GM12878 (cell line): ENCODE results near the gene USP31. TPM values are rescaled to one million over a fixed set of nuclear protein-coding genes. Genes with fewer than 3 reads are reported as not detected.

Experiments used
- ATAC-seq: fragments of 200-7000 bp; cut with Tn5 transposase; 3 replicates; pipeline ENCODE4 v1.9.1; 2020; ENCODE audit warnings: mild to moderate bottlenecking, moderate library complexity
- BruUV-seq: library from RNA; stranded (reverse); fragments of 400-500 nt; replicated peaks from 2 replicates; lab custom pipeline; 2021; lab: Mats Ljungman, UMichigan
- CTCF ChIA-PET: fragments of 300-600 bp; sonication (Branson Sonifier 250); formaldehyde crosslinking; extraction: SDS; loops from one replicate; lab custom pipeline; 2021; ENCODE audit warnings: inconsistent platforms; lab: Yijun Ruan, JAX
- POLR2A ChIA-PET: fragments of 350-600 bp; formaldehyde crosslinking; extraction: SDS; loops from one replicate; lab custom pipeline; 2021; ENCODE audit warnings: inconsistent platforms; lab: Charles Lee
- RAD21 ChIA-PET: fragments of 300-600 bp; sonication (Branson Sonifier 250); formaldehyde crosslinking; loops from one replicate; lab custom pipeline; 2023; ENCODE audit warnings: antibody characterized with exemption; ENCODE audit not compliant: unreplicated experiment; lab: Charles Lee
- SMC1A ChIA-PET: fragments of 300-600 bp; sonication (Branson Sonifier 250); formaldehyde crosslinking; loops from one replicate; lab custom pipeline; 2023; ENCODE audit not compliant: unreplicated experiment, uncharacterized antibody; lab: Charles Lee
- DNase-seq: peaks from one replicate; pipeline ENCODE4 v3.0.0-alpha.2; 2011; ENCODE audit warnings: low read depth, low spot score
- FAIRE-seq: peaks from 3 replicates; lab custom pipeline; 2011; peaks lifted over from hg19 to GRCh38; lab: Jason Lieb, UNC
- H2AFZ ChIP-seq: 2 replicates; pipeline ENCODE4 v1.6.0; 2011; ENCODE audit warnings: low read depth, low read length, control low read depth; ENCODE audit not compliant: control insufficient read depth
- H3K27ac ChIP-seq: 2 replicates; pipeline ENCODE4 v1.5.1; 2011; ENCODE audit warnings: control low read depth; ENCODE audit not compliant: control insufficient read depth, insufficient read depth
- H3K27me3 ChIP-seq, 2 experiments: replicated peaks in 1 of 2; 2 replicates each; pipeline versions ENCODE4 v1.6.0 to v1.6.1; 2011; ENCODE audit warnings: low read length in 1 of 2; ENCODE audit not compliant: control insufficient read depth in 2 of 2, insufficient read depth in 2 of 2
- H3K36me3 ChIP-seq, 2 experiments: 2 replicates each; pipeline ENCODE4 v1.5.1; 2011; ENCODE audit warnings: low read length in 1 of 2; ENCODE audit not compliant: control insufficient read depth in 2 of 2, insufficient read depth in 2 of 2
- H3K4me1 ChIP-seq: 2 replicates; pipeline ENCODE4 v1.6.1; 2011; ENCODE audit warnings: mild to moderate bottlenecking, low read length, moderate library complexity, mixed read lengths; ENCODE audit not compliant: control insufficient read depth, insufficient read depth
- H3K4me2 ChIP-seq: 2 replicates; pipeline ENCODE4 v1.6.0; 2011; ENCODE audit warnings: control low read depth; ENCODE audit not compliant: control insufficient read depth, insufficient read depth
- H3K4me3 ChIP-seq: fragments of 200-600 bp; sonication (generic); 2 replicates; pipeline ENCODE4 v1.5.1; 2016
- H3K79me2 ChIP-seq: 2 replicates; pipeline ENCODE4 v1.6.0; 2011; ENCODE audit warnings: low read length; ENCODE audit not compliant: control insufficient read depth, insufficient read depth
- H3K9ac ChIP-seq: 2 replicates; pipeline ENCODE4 v1.8.0; 2011; ENCODE audit warnings: low read length, control low read depth, mixed read lengths; ENCODE audit not compliant: control insufficient read depth, insufficient read depth
- H3K9me3 ChIP-seq: replicated peaks from 3 replicates; pipeline ENCODE4 v1.5.1; 2011; ENCODE audit warnings: mild to moderate bottlenecking, low read length; ENCODE audit not compliant: control insufficient read depth, insufficient read depth
- H4K20me1 ChIP-seq: 2 replicates; pipeline ENCODE4 v1.6.0; 2011; ENCODE audit not compliant: control insufficient read depth, insufficient read depth
- CHD2 ChIP-seq: IDR thresholded peaks from 2 replicates; pipeline ENCODE4 v1.6.1; 2011; ENCODE audit warnings: low read depth, low read length, improper control_type of control experiment, borderline replicate concordance
- EED ChIP-seq: sonication (generic); IDR thresholded peaks from 2 replicates; pipeline ENCODE4 v1.6.1; 2016; ENCODE audit warnings: antibody characterized with exemption, low read depth
- ESRRA ChIP-seq: IDR thresholded peaks from 2 replicates; pipeline ENCODE4 v1.6.1; 2012; ENCODE audit warnings: mild to moderate bottlenecking, low read length, improper control_type of control experiment
- ETV6 ChIP-seq, 2 experiments: fragments of 450-650 bp in 1 of 2; IDR thresholded peaks in 1 of 2; conservative IDR thresholded peaks in 1 of 2; 2 replicates each; pipeline ENCODE4 v1.6.1; 2014; ENCODE audit warnings: antibody characterized with exemption in 1 of 2, borderline replicate concordance in 1 of 2, low read depth in 1 of 2, mild to moderate bottlenecking in 1 of 2, moderate library complexity in 1 of 2
- GATAD2B ChIP-seq: fragments of 450-650 bp; conservative IDR thresholded peaks from 2 replicates; pipeline ENCODE4 v1.6.1; 2017; ENCODE audit warnings: low read depth, mild to moderate bottlenecking, moderate library complexity
- IKZF1 ChIP-seq: fragments of 450-650 bp; conservative IDR thresholded peaks from 2 replicates; pipeline ENCODE4 v1.6.1; 2017; ENCODE audit warnings: antibody characterized with exemption, mild to moderate bottlenecking
- LARP7 ChIP-seq: fragments of 450-650 bp; IDR thresholded peaks from 2 replicates; pipeline ENCODE4 v1.6.1; 2017; ENCODE audit warnings: mild to moderate bottlenecking
- NRF1 ChIP-seq: conservative IDR thresholded peaks from 2 replicates; pipeline ENCODE4 v1.6.1; 2011; ENCODE audit warnings: mild to moderate bottlenecking, low read depth, low read length, improper control_type of control experiment
- RAD21 ChIP-seq: IDR thresholded peaks from 2 replicates; pipeline ENCODE4 v1.6.1; 2011; ENCODE audit warnings: mild to moderate bottlenecking, low read depth, low read length, moderate library complexity; ENCODE audit not compliant: insufficient read depth
- RCOR1 ChIP-seq: conservative IDR thresholded peaks from 2 replicates; pipeline ENCODE4 v1.6.1; 2012; ENCODE audit warnings: low read depth, low read length, improper control_type of control experiment
- RELA ChIP-seq: fragments of 450-650 bp; IDR thresholded peaks from 2 replicates; pipeline ENCODE4 v1.8.0; 2014; ENCODE audit warnings: borderline replicate concordance; ENCODE audit not compliant: partially characterized antibody
- SUPT20H ChIP-seq: IDR thresholded peaks from 2 replicates; pipeline ENCODE4 v1.6.1; 2011; ENCODE audit warnings: low read depth, mild to moderate bottlenecking, low read length, moderate library complexity, borderline replicate concordance; ENCODE audit not compliant: control insufficient read depth
- ZNF207 ChIP-seq: fragments of 450-650 bp; IDR thresholded peaks from 2 replicates; pipeline ENCODE4 v1.6.1; 2014; ENCODE audit warnings: antibody characterized with exemption, mild to moderate bottlenecking, borderline replicate concordance
- ZNF217 ChIP-seq: fragments of 450-650 bp; IDR thresholded peaks from 2 replicates; pipeline ENCODE4 v1.6.1; 2017; ENCODE audit warnings: antibody characterized with exemption, mild to moderate bottlenecking
- WGBS: methylation state at CpG from one replicate; pipeline ENCODE4 v1.1.6; 2016; ENCODE audit warnings: low lambda C conversion rate; ENCODE audit not compliant: insufficient replicate concordance, insufficient coverage; ENCODE audit errors: missing lambda C conversion rate; 5-methylcytosine and 5-hydroxymethylcytosine counted together
- in situ Hi-C: fragments of 300-500 bp; cut with MboI; formaldehyde crosslinking; loops from 9 replicates; pipeline ENCODE4 v1.14.3; 2018; ENCODE audit warnings: mixed read lengths
- intact Hi-C: fragments of 100-400 bp; cut with micrococcal nuclease; formaldehyde crosslinking; loops from one replicate; pipeline ENCODE4 v1.14.2; 2022; ENCODE audit not compliant: unreplicated experiment
- polyA plus RNA-seq, 11 experiments: library from polyadenylated mRNA; depleted of rRNA in 4 of 11; unstranded in 6 of 11; stranded (reverse) in 5 of 11; fragments of >200 nt; fragmentation: Nextera tagmentation in 4 of 11; fragmentation: Illumina TruSeq in 1 of 11; extraction: Ambion mirVana in 4 of 11; extraction: Trizol in 1 of 11; gene quantifications; 1 replicate in 1 of 11; 2 replicates in 10 of 11; pipeline versions ENCODE4 v1.2.1 to v1.2.3, GENCODE V29; 2011 to 2016; ENCODE audit warnings: inconsistent platforms in 2 of 11, missing spikeins in 2 of 11, low read depth in 1 of 11
- total RNA-seq, 4 experiments: library from RNA; depleted of rRNA in 3 of 4; stranded (reverse); fragments of >200 nt in 3 of 4; fragmentation: Illumina TruSeq in 1 of 4; extraction: Trizol in 1 of 4; gene quantifications; 2 replicates each; pipeline versions ENCODE4 v1.2.1 to v1.2.3, GENCODE V29; 2013 to 2021
- TF ChIP-seq, protein P1 (sequence below): fragments of 450-650 bp; IDR thresholded peaks from 2 replicates; pipeline ENCODE4 v1.6.1; 2016; ENCODE audit warnings: mild to moderate bottlenecking
- TF ChIP-seq, protein P2 (sequence below): fragments of 450-650 bp; IDR thresholded peaks from 2 replicates; pipeline ENCODE4 v1.6.1; 2017; ENCODE audit warnings: antibody characterized with exemption, mild to moderate bottlenecking, moderate library complexity
- TF ChIP-seq, protein P3 (sequence below): fragments of 450-650 bp; IDR thresholded peaks from 2 replicates; pipeline ENCODE4 v1.6.1; 2017; ENCODE audit warnings: mild to moderate bottlenecking, low read depth, inconsistent platforms; ENCODE audit not compliant: poor library complexity, severe bottlenecking

The USP31 gene
- total and polyA plus RNA-seq, 10 of the 15 experiments (the other 5 are each of a cell fraction or from before 2014, with no cell fraction given): 0.87 to 6.5 (median 3.2) TPM

DNA sequence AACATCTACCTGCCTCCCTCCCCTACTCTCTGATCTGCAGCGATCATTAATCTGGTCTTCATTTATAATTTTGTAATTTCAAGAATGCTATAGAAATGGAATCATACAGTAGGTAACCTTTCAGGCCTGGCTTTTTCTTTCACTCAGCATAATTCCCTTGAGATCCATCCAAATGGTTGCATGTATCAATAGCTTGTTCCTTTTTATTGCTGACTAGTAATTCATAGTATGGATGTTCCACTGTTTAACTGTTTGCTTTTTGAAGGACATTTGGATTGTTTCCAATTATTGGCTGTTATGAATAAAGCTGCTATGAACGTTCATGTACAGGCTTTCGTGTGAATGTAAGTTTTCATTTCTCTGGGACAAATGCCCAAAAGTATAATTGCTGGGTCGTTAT, 125.2 kb downstream of the USP31 start (continued):
- TF ChIP-seq, protein P1, sequence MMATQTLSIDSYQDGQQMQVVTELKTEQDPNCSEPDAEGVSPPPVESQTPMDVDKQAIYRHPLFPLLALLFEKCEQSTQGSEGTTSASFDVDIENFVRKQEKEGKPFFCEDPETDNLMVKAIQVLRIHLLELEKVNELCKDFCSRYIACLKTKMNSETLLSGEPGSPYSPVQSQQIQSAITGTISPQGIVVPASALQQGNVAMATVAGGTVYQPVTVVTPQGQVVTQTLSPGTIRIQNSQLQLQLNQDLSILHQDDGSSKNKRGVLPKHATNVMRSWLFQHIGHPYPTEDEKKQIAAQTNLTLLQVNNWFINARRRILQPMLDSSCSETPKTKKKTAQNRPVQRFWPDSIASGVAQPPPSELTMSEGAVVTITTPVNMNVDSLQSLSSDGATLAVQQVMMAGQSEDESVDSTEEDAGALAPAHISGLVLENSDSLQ: no peak
- TF ChIP-seq ZNF217 (no peak), SUPT20H (no peak)
- TF ChIP-seq, protein P2, sequence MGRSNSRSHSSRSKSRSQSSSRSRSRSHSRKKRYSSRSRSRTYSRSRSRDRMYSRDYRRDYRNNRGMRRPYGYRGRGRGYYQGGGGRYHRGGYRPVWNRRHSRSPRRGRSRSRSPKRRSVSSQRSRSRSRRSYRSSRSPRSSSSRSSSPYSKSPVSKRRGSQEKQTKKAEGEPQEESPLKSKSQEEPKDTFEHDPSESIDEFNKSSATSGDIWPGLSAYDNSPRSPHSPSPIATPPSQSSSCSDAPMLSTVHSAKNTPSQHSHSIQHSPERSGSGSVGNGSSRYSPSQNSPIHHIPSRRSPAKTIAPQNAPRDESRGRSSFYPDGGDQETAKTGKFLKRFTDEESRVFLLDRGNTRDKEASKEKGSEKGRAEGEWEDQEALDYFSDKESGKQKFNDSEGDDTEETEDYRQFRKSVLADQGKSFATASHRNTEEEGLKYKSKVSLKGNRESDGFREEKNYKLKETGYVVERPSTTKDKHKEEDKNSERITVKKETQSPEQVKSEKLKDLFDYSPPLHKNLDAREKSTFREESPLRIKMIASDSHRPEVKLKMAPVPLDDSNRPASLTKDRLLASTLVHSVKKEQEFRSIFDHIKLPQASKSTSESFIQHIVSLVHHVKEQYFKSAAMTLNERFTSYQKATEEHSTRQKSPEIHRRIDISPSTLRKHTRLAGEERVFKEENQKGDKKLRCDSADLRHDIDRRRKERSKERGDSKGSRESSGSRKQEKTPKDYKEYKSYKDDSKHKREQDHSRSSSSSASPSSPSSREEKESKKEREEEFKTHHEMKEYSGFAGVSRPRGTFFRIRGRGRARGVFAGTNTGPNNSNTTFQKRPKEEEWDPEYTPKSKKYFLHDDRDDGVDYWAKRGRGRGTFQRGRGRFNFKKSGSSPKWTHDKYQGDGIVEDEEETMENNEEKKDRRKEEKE: no peak

DNA sequence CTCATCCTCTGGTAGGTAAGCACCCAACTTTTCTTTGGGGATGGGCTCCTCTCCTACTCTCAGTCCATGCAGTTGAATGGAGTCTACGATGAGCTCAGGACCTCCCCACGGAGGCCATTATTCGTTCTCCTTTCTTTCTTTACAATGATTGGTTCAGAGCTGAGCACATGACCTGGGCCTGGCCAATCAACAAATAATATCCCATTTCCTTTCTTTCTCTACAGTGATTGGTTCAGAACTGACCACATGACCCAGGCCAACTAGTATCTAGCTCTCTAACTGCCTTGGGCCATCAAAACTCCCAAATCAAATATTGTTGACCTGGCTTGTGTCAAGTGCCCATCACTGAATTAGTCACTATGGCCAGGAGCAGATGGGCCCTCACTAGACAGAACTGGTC, 129.2 kb downstream of the USP31 start:
- DNase-seq (no peak), ATAC-seq (no peak), FAIRE-seq (no peak)
- Histone ChIP-seq H3K27me3 (no peaks in the 10 kb centered on the region), H3K4me2 (no peak overlapping the region), H3K9ac (no peak overlapping the region), H3K79me2 (no peaks in the 10 kb centered on the region), H2AFZ (no peak overlapping the region), H3K27ac (no peak overlapping the region), H3K36me3 (no peaks in the 10 kb centered on the region), H3K4me3 (no peak overlapping the region), H3K9me3 (no peaks in the 10 kb centered on the region), H4K20me1 (no peaks in the 10 kb centered on the region), H3K4me1 (no peaks in the 10 kb centered on the region)
- ChIA-PET POLR2A (no interaction called here), CTCF (interaction anchor here (1.1 kb wide), 1 partner anchor 41 kb away, joined by 3 read pairs; no protein-coding TSS in a partner anchor), SMC1A (interaction anchor here (0.5 kb wide), 1 partner anchor 1420 kb away, joined by 3 read pairs; no protein-coding TSS in a partner anchor), RAD21 (no interaction called here)
- in situ Hi-C loops (no loop called here), intact Hi-C loops (no loop called here)
- WGBS: 89% methylated on average over 3 of the region's 3 CpGs
- no TSS peak for BruUV-seq
- TF ChIP-seq LARP7: no peak
- TF ChIP-seq RCOR1: no peak
- TF ChIP-seq RAD21: no peak
- TF ChIP-seq RELA: no peak
- TF ChIP-seq GATAD2B: no peak
- TF ChIP-seq, protein P3, sequence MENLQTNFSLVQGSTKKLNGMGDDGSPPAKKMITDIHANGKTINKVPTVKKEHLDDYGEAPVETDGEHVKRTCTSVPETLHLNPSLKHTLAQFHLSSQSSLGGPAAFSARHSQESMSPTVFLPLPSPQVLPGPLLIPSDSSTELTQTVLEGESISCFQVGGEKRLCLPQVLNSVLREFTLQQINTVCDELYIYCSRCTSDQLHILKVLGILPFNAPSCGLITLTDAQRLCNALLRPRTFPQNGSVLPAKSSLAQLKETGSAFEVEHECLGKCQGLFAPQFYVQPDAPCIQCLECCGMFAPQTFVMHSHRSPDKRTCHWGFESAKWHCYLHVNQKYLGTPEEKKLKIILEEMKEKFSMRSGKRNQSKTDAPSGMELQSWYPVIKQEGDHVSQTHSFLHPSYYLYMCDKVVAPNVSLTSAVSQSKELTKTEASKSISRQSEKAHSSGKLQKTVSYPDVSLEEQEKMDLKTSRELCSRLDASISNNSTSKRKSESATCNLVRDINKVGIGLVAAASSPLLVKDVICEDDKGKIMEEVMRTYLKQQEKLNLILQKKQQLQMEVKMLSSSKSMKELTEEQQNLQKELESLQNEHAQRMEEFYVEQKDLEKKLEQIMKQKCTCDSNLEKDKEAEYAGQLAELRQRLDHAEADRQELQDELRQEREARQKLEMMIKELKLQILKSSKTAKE: no peak
- no peak for TF ChIP-seq ETV6 (conservative IDR thresholded peaks at IDR 0.05 in 1 of 2, IDR thresholded peaks at IDR 0.05 in 1 of 2; ENCODE audit: borderline replicate concordance in 1 of 2, low read depth in 1 of 2)
- TF ChIP-seq IKZF1: no peak
- TF ChIP-seq NRF1: no peak
- no peak for TF ChIP-seq ZNF207
- TF ChIP-seq EED: no peak
- TF ChIP-seq ESRRA: no peak
- TF ChIP-seq CHD2: no peak
